Epithelial cell of proximal tubule (primary cell): ENCODE measurements around the gene APOM. TPM values are rescaled to one million over a fixed set of nuclear protein-coding genes. Genes with fewer than 3 reads are reported as not detected.

Source experiments
- DNase-seq: peaks from one replicate; pipeline ENCODE4 v3.0.0-alpha.2; 2011; ENCODE audit warnings: low read depth
- H3K4me3 ChIP-seq: 2 replicates; pipeline ENCODE4 v1.5.1; 2011; ENCODE audit warnings: low read depth, mild to moderate bottlenecking, low read length
- total RNA-seq: library from RNA; depleted of rRNA; stranded (reverse); fragments of >200 nt; gene quantifications from 2 replicates; pipeline ENCODE4 v1.2.3, GENCODE V29; 2015
- TF ChIP-seq, protein P1 (sequence below): conservative IDR thresholded peaks from 2 replicates; pipeline ENCODE4 v1.5.1; 2012; ENCODE audit warnings: low read depth, mild to moderate bottlenecking, low read length

Gene APOM
- 0.72 and 0.81 TPM in 2 replicates for total RNA-seq

DNA sequence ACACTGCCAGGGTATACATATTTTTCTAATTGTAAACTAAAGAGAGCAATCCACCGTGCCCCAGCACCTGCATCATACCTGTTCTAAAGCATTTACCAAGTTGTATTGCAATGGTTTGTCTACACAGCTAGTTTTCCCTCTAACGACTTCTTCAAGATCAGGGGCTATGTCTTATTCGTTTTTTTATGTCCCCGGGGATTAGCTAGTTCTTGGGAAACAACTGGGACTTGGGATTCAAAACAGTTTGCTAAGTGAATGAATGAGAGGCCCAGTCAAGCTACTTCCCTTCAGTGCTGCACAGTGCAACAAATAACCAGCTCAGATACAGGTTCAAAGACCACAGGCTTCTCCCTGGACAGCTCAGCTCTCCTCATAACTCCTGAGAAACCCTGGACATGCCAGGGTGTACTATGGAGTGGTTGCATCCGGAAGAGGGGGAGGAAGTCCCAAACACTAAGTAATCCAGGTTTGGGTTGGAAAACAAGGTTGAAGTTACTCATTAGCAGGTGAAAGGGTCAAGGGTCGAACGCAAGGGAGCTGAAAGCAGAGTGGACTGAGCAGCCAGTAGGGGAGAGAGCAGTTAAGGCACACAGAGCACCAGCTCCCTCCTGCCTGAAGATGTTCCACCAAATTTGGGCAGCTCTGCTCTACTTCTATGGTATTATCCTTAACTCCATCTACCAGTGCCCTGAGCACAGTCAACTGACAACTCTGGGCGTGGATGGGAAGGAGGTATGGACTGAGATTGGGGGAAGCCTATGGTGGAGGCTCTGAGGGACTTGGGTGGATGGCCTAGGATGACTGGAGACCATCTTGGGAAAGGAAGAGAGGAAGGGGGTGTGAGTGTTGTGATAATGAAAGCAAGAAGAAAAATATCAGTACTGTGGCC is at the start of gene APOM:
Gene APOM, plus strand, starts transcription at position 546 of the 889 bp plus-strand sequence. Its CDS starts 73 bp downstream, at position 619.
- no peak within 1 kb of the TSS for H3K4me3 ChIP-seq
- TF ChIP-seq, protein P1, sequence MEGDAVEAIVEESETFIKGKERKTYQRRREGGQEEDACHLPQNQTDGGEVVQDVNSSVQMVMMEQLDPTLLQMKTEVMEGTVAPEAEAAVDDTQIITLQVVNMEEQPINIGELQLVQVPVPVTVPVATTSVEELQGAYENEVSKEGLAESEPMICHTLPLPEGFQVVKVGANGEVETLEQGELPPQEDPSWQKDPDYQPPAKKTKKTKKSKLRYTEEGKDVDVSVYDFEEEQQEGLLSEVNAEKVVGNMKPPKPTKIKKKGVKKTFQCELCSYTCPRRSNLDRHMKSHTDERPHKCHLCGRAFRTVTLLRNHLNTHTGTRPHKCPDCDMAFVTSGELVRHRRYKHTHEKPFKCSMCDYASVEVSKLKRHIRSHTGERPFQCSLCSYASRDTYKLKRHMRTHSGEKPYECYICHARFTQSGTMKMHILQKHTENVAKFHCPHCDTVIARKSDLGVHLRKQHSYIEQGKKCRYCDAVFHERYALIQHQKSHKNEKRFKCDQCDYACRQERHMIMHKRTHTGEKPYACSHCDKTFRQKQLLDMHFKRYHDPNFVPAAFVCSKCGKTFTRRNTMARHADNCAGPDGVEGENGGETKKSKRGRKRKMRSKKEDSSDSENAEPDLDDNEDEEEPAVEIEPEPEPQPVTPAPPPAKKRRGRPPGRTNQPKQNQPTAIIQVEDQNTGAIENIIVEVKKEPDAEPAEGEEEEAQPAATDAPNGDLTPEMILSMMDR = no peak
- peak; percentile 67 for DNase-seq

DNA sequence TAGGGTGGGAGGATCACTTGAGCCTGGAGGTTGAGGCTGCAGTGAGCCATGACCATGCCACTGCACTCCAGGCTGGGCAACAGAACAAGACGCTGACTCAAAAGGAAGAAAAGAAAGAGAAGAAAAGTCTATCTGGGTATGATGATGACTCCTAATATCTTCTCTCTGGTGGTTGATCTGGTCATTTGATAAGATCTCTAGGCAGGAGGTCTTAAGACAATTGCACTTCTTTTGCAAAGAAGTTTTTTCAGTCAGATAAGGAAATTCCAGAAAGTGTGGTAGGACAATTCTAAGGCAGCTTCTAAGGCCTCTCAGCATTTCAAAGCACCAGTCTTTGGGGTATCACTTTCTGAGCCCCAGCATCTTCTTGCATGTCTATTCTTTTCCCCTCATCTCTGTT is 48.4 kb upstream of the APOM start:
- TF ChIP-seq, protein P1 = no peak
- no peak for DNase-seq
- no peak overlapping the region for H3K4me3 ChIP-seq

DNA sequence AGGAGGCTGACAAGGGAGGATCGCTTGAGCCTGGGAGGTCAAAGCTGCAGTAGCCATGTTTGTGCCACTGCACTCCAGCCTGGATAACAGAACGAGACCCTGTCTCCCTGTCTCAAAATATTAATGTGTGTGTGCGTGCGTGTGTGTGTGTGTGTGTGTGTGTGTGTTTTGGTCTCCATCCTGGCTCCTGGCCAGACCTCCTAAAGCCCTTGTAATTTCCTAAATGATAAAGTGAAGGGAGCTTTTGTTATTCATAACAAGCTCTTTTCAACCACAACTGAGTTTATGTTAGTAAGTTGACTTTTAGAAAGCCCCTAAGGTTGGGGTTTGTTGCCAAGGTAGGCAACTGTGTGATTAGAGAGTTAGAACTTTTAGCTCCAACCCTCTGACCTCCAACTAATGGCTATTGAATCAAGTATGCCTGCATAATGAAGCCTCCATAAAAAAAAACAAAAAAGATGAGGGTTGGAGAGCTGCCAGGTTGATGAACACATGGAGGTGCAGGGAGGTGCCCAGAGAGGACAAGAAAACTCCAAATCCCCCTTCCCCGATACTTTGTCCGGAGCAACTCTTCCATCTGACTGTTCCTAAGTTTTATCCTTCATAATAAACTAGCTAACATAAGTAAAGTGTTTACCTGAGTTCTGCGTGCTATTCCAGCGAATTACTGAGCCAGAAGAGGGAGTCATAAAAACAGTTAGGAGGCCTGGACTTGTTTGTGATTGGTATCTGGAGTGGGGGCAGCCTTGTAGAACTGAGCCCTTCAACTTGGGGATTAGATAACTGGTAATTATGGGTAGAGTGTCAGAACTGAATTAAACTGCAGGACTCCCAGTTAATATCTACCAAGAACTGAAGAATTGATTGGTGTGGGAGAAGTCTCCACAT is 45.9 kb upstream of the APOM start:
- TF ChIP-seq, protein P1 = no peak

DNA sequence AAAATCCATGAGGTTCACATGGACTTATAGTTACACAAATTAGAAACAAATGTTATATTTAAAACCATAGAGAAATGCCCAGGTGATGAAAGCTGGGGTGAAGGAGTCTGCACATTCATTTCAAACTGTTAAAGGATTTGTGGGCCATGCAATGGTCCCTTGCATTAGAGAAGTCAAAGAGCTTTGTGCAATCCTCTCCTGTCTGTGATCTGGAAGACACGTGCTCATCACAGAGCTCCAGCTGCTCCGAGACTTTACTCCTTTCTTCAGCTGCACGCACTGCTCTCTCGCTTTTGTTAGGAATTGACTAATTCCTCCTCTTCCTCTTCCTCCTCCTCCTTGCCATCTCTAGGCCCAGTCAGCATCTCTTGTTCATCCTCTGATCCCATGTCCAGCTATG is 44.7 kb upstream of the APOM start:
- no peak for DNase-seq
- H3K4me3 ChIP-seq = no peak overlapping the region
- TF ChIP-seq, protein P1 = no peak

More for the DNA sequence above, 45.9 kb upstream of the APOM start:
- DNase-seq = no peak
- H3K4me3 ChIP-seq = no peak overlapping the region

DNA sequence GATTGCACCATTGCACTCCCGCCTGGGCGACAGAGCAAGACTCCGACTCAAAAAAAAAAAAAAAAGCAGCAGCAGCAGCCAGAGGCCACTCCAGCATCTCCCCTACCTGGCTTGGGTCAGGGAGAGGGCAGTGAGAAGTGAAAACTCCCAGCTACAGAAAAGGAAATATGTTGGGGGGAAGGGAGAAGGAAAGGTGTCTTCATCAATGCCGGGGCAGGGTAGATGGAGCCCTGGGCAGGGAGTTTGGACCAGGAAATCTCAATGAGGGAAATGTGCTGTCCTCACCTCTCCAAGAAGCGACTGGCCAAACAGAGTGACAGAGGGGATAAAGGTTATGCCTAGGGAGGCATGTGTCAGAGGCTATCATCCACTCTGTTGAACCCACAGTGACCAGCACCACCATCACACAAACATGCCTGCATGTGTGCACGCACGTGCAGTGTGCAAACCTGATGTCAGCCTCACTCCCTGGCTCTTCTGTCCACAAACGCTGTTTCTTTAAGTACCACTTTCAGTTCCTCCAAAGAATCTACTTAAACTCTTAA is 41.5 kb upstream of the APOM start:
- DNase-seq = no peak
- H3K4me3 ChIP-seq = no peak overlapping the region
- TF ChIP-seq, protein P1 = no peak

DNA sequence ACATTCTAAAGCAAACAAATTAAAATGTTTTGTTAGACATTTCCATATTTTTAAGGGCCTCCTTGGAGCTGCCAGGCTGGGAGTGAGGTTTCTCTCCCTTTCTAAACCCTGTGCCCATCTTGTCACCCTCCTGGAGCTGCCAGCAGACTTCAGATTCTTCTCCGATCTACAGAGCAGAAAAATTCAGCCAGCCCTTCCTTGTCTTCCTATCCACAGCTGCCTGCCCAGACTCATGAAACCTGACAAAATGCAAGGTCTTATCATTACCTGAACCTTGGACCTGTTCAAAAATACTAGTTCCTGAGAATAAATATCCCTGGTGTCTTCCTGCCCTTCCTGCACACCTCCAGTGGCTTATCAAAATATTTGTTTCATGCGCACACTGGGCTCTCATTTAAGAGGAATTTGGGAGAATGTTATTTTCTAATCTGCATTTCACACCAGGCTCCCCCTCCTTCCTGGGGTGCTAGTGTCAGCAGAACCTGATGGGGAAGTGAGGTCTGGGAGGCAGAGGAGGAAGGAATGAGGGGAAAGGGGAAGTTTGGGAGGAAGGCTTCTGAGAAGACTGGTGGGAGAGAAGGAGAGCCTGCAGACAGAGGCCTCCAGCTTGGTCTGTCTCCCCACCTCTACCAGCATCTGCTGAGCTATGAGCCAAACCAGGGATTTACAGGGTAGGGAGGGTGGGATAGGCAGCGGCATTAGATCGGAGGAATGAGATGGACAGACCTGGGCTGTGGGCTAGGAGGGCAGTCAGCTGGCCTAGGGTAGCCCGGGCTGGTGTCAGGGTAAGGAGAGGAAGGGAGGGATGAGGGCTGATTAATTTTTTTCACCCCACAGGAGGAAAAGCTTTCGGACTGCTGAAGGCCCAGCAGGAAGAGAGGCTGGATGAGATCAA is 40.8 kb upstream of the APOM start, which contains the start of gene AIF1:
Gene AIF1, plus strand, starts transcription at position 551 of the 895 bp plus-strand sequence. Its CDS starts 96 bp downstream, at position 647.
- no peak within 1 kb of the TSS for H3K4me3 ChIP-seq
- TF ChIP-seq, protein P1 = no peak
- DNase-seq = no peak
